ENCODE data around the gene TMEM91.
"Not testable (repeated sequence)": the region's sequence is repeated elsewhere in the genome, so short reads cannot be mapped to it uniquely, and the experiment has no call there.

The TMEM91 gene

GRCh38 chr19:41381536-41381935 lies 5.2 kb downstream of the TMEM91 start:
- not testable (repeated sequence) for DNase-seq

GRCh38 chr19:41384351-41384750 lies 8.0 kb downstream of the TMEM91 start:
- no peak for DNase-seq

GRCh38 chr19:41386442-41386841 lies 10.1 kb downstream of the TMEM91 start:
- DNase-seq, result no peak

- DNase-seq, result no peak
Measured at GRCh38 chr19:41391618-41392017, 15.3 kb downstream of the TMEM91 start.

- DNase-seq, result no peak
Measured at GRCh38 chr19:41392775-41393174, 16.4 kb downstream of the TMEM91 start.

GRCh38 chr19:41395355-41395754 lies 19.0 kb downstream of the TMEM91 start:
- no peak for DNase-seq

GRCh38 chr19:41397086-41398049 lies 21.0 kb downstream of the TMEM91 start, which contains the start of the genes BCKDHA and EXOSC5:
Gene BCKDHA (plus strand): TSS chr19:41397818. CDS start chr19:41397828, 10 bp downstream.
Gene EXOSC5 (minus strand): TSS chr19:41397359. CDS start chr19:41397328, 31 bp downstream.
- peak; percentile 91 for DNase-seq

- no peak for DNase-seq
Measured at GRCh38 chr19:41398050-41398418, 21.7 kb downstream of the TMEM91 start.

GRCh38 chr19:41398598-41398997 lies 22.3 kb downstream of the TMEM91 start:
- DNase-seq, result no peak

GRCh38 chr19:41399091-41399490 lies 22.8 kb downstream of the TMEM91 start:
- DNase-seq, result no peak

- DNase-seq, result no peak
Measured at GRCh38 chr19:41399525-41399924, 23.2 kb downstream of the TMEM91 start.

- DNase-seq, result no peak
Measured at GRCh38 chr19:41401483-41401882, 25.1 kb downstream of the TMEM91 start.

- no peak for DNase-seq
Measured at GRCh38 chr19:41402010-41402409, 25.7 kb downstream of the TMEM91 start.

- DNase-seq, result no peak
Measured at GRCh38 chr19:41403181-41403970, 27.0 kb downstream of the TMEM91 start.

GRCh38 chr19:41405776-41406175 lies 29.4 kb downstream of the TMEM91 start:
- no peak for DNase-seq

GRCh38 chr19:41407271-41407670 lies 30.9 kb downstream of the TMEM91 start:
- no peak for DNase-seq

GRCh38 chr19:41408256-41408655 lies 31.9 kb downstream of the TMEM91 start:
- DNase-seq, result no peak

GRCh38 chr19:41408846-41409245 lies 32.5 kb downstream of the TMEM91 start:
- not testable (repeated sequence) for DNase-seq

GRCh38 chr19:41409288-41409687 lies 33.0 kb downstream of the TMEM91 start:
- no peak for DNase-seq

- no peak for DNase-seq
Measured at GRCh38 chr19:41410336-41411054, 34.2 kb downstream of the TMEM91 start.

- DNase-seq, result no peak
Measured at GRCh38 chr19:41411100-41411967, 35.0 kb downstream of the TMEM91 start.

GRCh38 chr19:41411968-41412265 lies 35.6 kb downstream of the TMEM91 start:
- no peak for DNase-seq

Measured in NCI-H1417 treated with DMSO at 0.1 percent for 48 hours (cell line).